Right lobe of liver (tissue), 4 donors: ENCODE measurements around the gene STYK1.

Source experiments
- CTCF ChIP-seq, 4 donors: fragments of 200-600 bp in 3 of 4; fragments of 450-650 bp in 1 of 4; IDR thresholded peaks; one replicate each; pipeline versions ENCODE4 v1.5.1 to v1.8.0; 2016 to 2022; ENCODE audit warnings: antibody characterized with exemption in 4 of 4, mild to moderate bottlenecking in 2 of 4
- POLR2A ChIP-seq: fragments of 450-650 bp; IDR thresholded peaks from one replicate; pipeline ENCODE4 v1.6.1; 2017; ENCODE audit warnings: antibody characterized with exemption, mild to moderate bottlenecking
- donor health status: DM: no; HTN: no; CAD: no.
- donor health status: DM: no; HTN: no; CAD: no.
- donor health status: DM: no; HTN: yes; CAD: no.

- TF ChIP-seq CTCF (IDR thresholded peaks at IDR 0.05), result no peak
- TF ChIP-seq POLR2A, result no peak
These were observed 63.7 kb downstream of the STYK1 start for GRCh38 chr12:10610188-10610587.
